HepG2 (cell line): ENCODE measurements around the gene PACS1. TPM values are rescaled to one million over a fixed set of nuclear protein-coding genes. Genes with fewer than 3 reads are reported as not detected.
A peak's percentile ranks its signal among the peaks of the same experiment; 100 is the strongest.

Experiments used
- ATF1 ChIP-seq: IDR thresholded peaks from 2 replicates; pipeline ENCODE4 v1.6.1; 2016; ENCODE audit warnings: mild to moderate bottlenecking, control low read depth
- CHCHD3 ChIP-seq: sonication (generic); formaldehyde crosslinking; IDR thresholded peaks from 2 replicates; pipeline ENCODE4 v1.8.0; 2022; ENCODE audit warnings: mild to moderate bottlenecking, missing genetic modification reagents, moderate library complexity
- TBX3 ChIP-seq: fragments of 450-650 bp; IDR thresholded peaks from 2 replicates; pipeline ENCODE4 v1.6.1; 2017; ENCODE audit warnings: antibody characterized with exemption, mild to moderate bottlenecking, inconsistent platforms, borderline replicate concordance
- ZFP1 ChIP-seq: IDR thresholded peaks from 2 replicates; pipeline ENCODE4 v1.6.1; 2016
- ZNF12 ChIP-seq: sonication (generic); formaldehyde crosslinking; IDR thresholded peaks from 2 replicates; pipeline ENCODE4 v1.5.0; 2020; ENCODE audit warnings: missing genetic modification reagents
- ZNF577 ChIP-seq: sonication (generic); formaldehyde crosslinking; IDR thresholded peaks from 2 replicates; pipeline ENCODE4 v1.4.0; 2020; ENCODE audit warnings: mild to moderate bottlenecking, low read depth, missing genetic modification reagents, borderline replicate concordance
- ZNF724P ChIP-seq: sonication (generic); formaldehyde crosslinking; IDR thresholded peaks from 2 replicates; pipeline ENCODE4 v1.8.0; 2022; ENCODE audit warnings: missing genetic modification reagents, borderline replicate concordance
- ZSCAN31 ChIP-seq: sonication (generic); formaldehyde crosslinking; IDR thresholded peaks from 2 replicates; pipeline ENCODE4 v1.5.0; 2020; ENCODE audit warnings: low read depth, mild to moderate bottlenecking, missing genetic modification reagents
- polyA plus RNA-seq, 8 experiments: library from polyadenylated mRNA; depleted of rRNA in 3 of 8; stranded (reverse) in 7 of 8; unstranded in 1 of 8; fragments of >200 nt; fragmentation: Illumina TruSeq in 4 of 8; extraction: Trizol in 4 of 8; gene quantifications; 2 replicates each; pipeline versions ENCODE4 v1.2.1 to v1.2.3, GENCODE V29; 2011 to 2016; ENCODE audit warnings: low read depth in 4 of 8, missing spikeins in 1 of 8, mixed read lengths in 1 of 8; ENCODE audit not compliant: insufficient read depth in 1 of 8
- total RNA-seq, 5 experiments: library from RNA; depleted of rRNA; stranded (reverse); fragments of >200 nt; fragmentation: Illumina TruSeq; extraction: Trizol; gene quantifications; 2 replicates each; pipeline ENCODE4 v1.2.3, GENCODE V29; 2016; ENCODE audit warnings: low read depth in 1 of 5
- TF ChIP-seq, protein P1 (sequence below): sonication (generic); formaldehyde crosslinking; conservative IDR thresholded peaks from 2 replicates; pipeline ENCODE4 v1.4.0; 2020; ENCODE audit warnings: missing genetic modification reagents
- TF ChIP-seq, protein P2 (sequence below): fragments of 450-650 bp; IDR thresholded peaks from 2 replicates; pipeline ENCODE4 v1.6.1; 2017; ENCODE audit warnings: mild to moderate bottlenecking
- TF ChIP-seq, protein P3 (sequence below): sonication (generic); formaldehyde crosslinking; IDR thresholded peaks from 2 replicates; pipeline ENCODE4 v1.5.1; 2020; ENCODE audit warnings: mild to moderate bottlenecking, missing genetic modification reagents, borderline replicate concordance
- TF ChIP-seq, protein P4 (sequence below): sonication (generic); formaldehyde crosslinking; IDR thresholded peaks from 2 replicates; pipeline ENCODE4 v1.4.0; 2020; ENCODE audit warnings: low read depth, missing genetic modification reagents

The PACS1 gene
- total and polyA plus RNA-seq, 2 of the 13 experiments (the other 11 are each of a cell fraction or from before 2014, with no cell fraction given) = 7.6 to 8.6 TPM

DNA sequence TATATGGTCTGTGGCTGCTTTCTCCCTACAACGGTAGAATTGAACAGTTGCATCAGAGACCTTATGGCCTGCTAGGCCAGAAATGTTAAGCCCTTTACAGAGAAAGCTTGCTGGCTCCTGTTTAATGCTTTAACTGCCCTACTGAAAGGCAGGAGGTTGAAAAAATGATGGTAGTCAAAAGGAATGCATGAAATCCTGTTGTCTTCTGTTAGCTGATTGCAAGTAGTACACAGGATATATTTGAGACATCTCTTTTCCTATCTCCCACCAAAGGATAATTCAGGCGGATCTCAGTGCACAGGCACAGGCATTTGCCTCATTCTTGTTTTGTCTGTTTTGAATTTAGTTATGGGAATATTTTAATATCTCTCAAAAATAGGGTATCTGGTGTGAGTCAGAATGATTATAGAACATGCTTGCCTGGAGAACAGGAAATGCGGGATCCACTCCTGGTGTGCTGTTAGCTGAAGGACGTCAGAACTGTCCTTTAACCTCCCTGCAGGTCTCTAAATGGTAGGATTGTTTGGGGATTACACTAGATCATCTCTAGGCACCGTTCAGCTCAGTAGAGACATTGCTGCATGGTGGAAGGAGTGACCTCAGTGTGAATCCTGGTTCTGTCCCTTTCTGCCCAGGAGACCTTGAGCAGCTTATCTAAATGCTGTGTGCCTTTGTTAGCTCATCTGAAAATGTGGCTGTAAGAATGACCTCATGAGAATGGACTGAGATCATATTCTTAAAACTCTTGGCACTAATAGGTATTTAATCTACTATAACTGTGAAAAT lies 49.5 kb downstream of the PACS1 start (continued):
- TF ChIP-seq ZNF577 (no peak), CHCHD3 (CRISPR knock-in tag) (no peak), ZNF12 (CRISPR knock-in tag) (no peak), ZSCAN31 (CRISPR knock-in tag) (no peak), ATF1 (CRISPR knock-in tag) (0 out of 2 replicates have a peak, but pooled peaks have one; percentile 33), TBX3 (no peak), ZNF724P (CRISPR knock-in tag) (no peak), ZFP1 (CRISPR knock-in tag) (no peak)
- TF ChIP-seq, protein P1, sequence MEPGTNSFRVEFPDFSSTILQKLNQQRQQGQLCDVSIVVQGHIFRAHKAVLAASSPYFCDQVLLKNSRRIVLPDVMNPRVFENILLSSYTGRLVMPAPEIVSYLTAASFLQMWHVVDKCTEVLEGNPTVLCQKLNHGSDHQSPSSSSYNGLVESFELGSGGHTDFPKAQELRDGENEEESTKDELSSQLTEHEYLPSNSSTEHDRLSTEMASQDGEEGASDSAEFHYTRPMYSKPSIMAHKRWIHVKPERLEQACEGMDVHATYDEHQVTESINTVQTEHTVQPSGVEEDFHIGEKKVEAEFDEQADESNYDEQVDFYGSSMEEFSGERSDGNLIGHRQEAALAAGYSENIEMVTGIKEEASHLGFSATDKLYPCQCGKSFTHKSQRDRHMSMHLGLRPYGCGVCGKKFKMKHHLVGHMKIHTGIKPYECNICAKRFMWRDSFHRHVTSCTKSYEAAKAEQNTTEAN = no peak
- TF ChIP-seq, protein P2, sequence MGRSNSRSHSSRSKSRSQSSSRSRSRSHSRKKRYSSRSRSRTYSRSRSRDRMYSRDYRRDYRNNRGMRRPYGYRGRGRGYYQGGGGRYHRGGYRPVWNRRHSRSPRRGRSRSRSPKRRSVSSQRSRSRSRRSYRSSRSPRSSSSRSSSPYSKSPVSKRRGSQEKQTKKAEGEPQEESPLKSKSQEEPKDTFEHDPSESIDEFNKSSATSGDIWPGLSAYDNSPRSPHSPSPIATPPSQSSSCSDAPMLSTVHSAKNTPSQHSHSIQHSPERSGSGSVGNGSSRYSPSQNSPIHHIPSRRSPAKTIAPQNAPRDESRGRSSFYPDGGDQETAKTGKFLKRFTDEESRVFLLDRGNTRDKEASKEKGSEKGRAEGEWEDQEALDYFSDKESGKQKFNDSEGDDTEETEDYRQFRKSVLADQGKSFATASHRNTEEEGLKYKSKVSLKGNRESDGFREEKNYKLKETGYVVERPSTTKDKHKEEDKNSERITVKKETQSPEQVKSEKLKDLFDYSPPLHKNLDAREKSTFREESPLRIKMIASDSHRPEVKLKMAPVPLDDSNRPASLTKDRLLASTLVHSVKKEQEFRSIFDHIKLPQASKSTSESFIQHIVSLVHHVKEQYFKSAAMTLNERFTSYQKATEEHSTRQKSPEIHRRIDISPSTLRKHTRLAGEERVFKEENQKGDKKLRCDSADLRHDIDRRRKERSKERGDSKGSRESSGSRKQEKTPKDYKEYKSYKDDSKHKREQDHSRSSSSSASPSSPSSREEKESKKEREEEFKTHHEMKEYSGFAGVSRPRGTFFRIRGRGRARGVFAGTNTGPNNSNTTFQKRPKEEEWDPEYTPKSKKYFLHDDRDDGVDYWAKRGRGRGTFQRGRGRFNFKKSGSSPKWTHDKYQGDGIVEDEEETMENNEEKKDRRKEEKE = no peak
- TF ChIP-seq, protein P3, sequence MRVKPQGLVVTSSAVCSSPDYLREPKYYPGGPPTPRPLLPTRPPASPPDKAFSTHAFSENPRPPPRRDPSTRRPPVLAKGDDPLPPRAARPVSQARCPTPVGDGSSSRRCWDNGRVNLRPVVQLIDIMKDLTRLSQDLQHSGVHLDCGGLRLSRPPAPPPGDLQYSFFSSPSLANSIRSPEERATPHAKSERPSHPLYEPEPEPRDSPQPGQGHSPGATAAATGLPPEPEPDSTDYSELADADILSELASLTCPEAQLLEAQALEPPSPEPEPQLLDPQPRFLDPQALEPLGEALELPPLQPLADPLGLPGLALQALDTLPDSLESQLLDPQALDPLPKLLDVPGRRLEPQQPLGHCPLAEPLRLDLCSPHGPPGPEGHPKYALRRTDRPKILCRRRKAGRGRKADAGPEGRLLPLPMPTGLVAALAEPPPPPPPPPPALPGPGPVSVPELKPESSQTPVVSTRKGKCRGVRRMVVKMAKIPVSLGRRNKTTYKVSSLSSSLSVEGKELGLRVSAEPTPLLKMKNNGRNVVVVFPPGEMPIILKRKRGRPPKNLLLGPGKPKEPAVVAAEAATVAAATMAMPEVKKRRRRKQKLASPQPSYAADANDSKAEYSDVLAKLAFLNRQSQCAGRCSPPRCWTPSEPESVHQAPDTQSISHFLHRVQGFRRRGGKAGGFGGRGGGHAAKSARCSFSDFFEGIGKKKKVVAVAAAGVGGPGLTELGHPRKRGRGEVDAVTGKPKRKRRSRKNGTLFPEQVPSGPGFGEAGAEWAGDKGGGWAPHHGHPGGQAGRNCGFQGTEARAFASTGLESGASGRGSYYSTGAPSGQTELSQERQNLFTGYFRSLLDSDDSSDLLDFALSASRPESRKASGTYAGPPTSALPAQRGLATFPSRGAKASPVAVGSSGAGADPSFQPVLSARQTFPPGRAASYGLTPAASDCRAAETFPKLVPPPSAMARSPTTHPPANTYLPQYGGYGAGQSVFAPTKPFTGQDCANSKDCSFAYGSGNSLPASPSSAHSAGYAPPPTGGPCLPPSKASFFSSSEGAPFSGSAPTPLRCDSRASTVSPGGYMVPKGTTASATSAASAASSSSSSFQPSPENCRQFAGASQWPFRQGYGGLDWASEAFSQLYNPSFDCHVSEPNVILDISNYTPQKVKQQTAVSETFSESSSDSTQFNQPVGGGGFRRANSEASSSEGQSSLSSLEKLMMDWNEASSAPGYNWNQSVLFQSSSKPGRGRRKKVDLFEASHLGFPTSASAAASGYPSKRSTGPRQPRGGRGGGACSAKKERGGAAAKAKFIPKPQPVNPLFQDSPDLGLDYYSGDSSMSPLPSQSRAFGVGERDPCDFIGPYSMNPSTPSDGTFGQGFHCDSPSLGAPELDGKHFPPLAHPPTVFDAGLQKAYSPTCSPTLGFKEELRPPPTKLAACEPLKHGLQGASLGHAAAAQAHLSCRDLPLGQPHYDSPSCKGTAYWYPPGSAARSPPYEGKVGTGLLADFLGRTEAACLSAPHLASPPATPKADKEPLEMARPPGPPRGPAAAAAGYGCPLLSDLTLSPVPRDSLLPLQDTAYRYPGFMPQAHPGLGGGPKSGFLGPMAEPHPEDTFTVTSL (CRISPR knock-in tag) = no peak
- TF ChIP-seq, protein P4, sequence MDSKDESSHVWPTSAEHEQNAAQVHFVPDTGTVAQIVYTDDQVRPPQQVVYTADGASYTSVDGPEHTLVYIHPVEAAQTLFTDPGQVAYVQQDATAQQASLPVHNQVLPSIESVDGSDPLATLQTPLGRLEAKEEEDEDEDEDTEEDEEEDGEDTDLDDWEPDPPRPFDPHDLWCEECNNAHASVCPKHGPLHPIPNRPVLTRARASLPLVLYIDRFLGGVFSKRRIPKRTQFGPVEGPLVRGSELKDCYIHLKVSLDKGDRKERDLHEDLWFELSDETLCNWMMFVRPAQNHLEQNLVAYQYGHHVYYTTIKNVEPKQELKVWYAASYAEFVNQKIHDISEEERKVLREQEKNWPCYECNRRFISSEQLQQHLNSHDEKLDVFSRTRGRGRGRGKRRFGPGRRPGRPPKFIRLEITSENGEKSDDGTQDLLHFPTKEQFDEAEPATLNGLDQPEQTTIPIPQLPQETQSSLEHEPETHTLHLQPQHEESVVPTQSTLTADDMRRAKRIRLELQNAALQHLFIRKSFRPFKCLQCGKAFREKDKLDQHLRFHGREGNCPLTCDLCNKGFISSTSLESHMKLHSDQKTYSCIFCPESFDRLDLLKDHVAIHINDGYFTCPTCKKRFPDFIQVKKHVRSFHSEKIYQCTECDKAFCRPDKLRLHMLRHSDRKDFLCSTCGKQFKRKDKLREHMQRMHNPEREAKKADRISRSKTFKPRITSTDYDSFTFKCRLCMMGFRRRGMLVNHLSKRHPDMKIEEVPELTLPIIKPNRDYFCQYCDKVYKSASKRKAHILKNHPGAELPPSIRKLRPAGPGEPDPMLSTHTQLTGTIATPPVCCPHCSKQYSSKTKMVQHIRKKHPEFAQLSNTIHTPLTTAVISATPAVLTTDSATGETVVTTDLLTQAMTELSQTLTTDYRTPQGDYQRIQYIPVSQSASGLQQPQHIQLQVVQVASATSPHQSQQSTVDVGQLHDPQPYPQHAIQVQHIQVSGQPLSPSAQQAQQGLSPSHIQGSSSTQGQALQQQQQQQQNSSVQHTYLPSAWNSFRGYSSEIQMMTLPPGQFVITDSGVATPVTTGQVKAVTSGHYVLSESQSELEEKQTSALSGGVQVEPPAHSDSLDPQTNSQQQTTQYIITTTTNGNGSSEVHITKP (CRISPR knock-in tag) = peak; percentile 43; the same call in 1 of the 2 replicates
